ENCODE results near the gene PSD4.
"Not testable (repeated sequence)": the region's sequence is repeated elsewhere in the genome, so short reads cannot be mapped to it uniquely, and the experiment has no call there.

The PSD4 gene

DNA sequence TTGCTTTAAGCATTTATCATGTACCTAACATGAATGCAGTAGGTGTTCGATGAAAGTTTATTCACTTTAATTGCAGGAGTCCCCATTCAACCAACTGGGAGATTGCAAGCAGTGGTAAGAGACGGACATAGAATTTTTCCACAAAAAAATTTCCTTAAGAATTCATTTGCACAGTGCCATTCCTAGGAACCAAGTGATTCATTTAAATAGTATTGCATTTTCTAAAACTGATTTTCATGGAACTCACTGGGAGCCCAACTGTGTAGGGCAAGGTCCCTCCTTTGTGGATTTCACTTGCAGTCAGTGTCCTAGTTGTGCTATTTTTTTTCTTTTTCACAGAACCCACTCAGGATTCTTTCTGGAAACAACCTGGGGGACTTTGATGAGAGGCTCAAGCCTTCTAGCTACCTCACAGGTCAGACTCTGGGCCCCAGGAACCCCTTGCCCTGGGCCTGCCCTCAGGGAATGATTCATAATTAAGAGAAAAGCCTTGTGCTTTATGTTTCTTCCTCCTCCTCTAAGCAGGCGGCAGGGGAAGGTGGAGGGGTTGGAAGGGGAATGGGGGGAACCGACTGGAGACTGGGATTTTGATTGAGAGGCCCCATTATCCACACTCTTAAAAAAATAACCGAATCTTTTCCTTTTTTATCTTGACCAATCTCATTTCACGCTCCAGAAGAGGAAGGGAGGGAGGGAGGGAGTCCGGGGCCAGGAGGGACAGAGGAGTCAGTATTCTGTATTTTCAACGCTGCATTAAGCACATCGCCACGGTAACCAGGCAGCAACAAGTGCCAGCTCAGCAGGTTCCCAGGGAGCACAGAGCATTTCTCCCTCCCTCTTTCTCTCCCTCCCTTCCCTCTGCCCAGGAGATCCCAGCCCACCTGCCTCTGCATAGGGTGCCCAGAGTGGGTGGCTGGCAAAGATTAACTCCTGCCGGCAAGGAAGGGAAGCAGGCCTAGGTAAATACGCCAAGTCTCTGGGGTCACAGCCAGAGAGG, 51.8 kb downstream of the PSD4 start:
- DNase-seq = peak; percentile 96

DNA sequence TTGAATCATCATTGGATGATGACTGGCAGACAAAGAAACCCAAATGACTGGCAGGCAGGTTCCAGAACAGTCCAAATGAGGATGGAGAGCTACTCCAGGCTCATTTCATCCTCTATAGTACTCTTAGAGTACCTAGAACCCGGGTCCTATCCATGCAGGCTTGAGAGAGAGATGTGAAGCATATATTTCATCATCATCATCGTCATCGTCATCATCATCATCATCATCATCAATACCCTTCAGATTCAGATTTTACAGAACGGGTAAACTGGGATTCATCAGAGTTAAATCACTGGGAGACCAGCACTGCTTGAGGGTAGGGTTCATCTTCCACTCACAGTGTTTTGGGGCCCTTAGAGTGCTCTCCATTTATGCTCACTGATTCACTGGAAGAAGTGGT, 52.7 kb downstream of the PSD4 start:
- no peak for DNase-seq

DNA sequence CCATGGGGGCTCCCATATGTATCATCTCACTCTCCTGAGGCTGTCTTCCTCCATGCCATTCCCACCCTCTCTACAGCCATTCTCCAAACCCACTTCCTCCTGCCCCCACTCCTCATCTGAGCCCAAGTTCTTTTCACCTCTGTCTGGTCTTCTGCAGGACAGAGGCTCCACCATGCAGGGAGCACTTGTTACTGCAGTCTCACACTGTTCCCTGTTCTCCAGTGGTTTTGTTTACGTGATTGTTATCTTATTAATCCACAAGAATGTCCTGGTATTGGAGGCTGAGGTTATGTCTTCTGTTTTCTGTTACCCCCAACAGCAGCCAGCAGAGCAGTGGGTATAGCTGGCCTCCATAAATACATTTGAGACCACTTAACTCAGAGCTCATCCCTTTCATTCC, 53.5 kb downstream of the PSD4 start:
- DNase-seq = no peak

DNA sequence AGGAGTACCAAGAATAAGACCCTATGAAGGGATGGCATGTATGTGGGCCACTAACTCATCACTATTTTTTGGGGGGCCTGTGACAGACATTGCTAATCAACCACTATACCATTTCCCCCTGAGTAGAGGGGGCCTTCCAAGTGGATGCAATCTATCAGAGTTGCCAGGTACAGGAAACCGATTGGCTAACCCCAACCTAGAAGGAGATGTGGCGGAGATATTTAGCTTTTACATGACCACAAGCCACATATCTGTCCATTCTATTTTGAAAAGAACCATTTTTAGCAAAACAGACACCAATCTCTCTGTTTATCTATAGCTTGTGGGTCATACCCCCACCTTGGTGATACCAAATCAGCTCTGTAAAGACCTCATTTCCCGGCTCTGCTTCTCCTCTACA, 53.9 kb downstream of the PSD4 start:
- no peak for DNase-seq

DNA sequence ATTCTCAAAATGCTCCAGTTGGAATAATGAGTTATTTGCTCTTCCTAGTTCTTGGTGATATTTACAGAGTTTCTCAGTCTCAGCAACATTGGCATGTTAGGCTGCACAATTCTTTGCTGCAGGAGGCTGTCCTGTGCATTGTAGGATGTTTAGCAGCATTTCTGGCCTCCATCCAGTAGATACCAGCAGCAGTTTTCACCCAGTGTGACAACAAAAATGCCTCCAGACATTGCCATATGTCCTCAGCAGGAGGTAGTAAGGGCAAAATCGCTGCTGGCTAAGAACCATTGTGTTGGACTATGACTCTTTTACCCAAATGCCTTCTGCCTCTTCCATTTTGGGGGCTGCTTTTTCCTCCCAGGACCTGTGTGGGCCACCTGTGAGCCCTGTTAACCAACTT, 54.6 kb downstream of the PSD4 start:
- no peak for DNase-seq

DNA sequence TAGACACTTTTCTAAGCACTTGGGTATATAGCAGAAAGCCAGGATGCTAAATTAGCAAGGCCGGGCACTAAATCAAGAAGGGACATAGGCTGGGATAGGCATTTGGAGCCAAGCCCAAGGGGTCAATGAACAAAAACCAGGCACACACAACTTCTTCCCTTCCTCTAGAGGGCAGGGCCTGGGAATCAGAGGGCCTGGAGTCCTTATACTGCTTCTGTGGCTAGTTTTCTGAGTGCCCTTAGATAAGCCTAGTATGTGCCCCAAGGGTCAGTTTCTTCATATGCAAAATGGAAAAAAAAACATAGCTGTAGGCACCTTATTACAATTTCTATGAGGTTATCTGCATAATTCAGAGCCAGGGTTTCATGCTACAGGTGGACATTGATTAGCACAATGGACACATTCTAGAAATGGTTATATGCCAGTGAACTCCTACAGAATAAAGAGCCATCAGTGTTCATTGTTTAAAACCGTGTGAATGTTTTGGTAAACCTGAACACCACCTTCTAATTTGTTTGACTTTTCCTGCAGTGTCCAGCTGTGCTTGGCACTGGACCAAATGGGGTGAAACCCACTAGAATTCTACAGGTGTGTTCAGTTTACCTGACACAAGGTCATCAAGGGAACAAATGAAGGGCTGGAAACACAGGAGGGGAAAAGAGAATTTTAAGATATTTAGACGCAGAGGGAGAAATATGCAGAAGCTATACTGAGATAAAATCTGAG, 55.4 kb downstream of the PSD4 start:
- DNase-seq = no peak

DNA sequence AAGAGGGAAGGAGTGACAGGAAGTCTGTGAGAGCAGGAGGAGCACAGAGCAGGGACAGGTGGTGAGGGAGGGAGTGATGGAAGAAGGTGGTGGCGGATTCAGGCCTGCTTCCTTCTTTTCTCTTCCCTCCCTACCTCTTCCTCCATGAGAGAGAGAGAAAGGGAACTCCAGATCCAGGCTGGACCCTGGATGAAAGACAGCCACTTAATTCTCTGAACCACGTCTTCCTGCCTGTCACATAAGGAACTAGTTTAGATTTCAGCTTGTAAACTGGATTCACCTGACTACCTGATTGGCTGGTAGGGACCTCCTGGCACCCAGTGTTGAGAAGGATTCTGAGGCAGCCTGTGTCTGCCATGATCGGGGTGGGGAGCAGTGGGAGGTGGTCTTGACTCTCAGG, 56.0 kb downstream of the PSD4 start:
- DNase-seq = no peak

DNA sequence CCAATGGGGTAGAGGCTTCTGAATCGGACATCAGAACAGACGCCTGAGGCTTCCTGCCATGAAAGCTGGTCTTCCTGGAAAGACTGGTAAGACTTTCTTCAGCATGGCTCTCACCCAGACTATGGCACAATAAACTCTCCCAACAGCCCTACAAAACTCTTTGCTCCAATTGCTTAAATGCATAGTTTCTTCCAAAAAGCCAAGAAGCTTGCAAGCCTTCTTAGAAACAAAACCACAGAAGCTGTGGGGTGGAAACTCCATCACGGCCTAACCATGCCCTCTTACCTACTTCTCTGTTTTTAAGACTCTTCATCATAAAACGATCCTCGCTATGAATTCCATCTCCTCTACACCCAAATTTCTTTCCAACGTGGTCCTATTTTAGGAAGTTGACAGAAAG, 56.8 kb downstream of the PSD4 start:
- DNase-seq = no peak

DNA sequence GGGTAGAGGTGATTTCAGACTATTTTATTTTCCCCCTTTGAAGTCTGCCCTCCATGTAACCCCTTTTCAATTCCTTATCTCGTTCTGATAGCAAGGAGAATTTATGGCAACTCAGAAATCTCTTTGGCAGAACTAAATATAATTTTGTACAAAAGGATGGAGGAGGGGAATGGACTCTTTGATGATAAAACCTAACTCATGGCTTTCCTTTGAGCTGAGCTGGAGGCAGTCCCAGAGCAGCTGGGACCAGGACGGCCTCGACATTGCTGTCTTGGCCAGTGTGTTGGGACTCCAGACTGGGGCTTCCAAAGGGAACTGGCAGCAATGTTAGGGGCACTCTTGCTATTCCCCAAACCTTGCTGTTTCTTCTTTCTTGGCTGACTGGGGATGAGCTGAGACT, 57.3 kb downstream of the PSD4 start:
- no peak for DNase-seq

DNA sequence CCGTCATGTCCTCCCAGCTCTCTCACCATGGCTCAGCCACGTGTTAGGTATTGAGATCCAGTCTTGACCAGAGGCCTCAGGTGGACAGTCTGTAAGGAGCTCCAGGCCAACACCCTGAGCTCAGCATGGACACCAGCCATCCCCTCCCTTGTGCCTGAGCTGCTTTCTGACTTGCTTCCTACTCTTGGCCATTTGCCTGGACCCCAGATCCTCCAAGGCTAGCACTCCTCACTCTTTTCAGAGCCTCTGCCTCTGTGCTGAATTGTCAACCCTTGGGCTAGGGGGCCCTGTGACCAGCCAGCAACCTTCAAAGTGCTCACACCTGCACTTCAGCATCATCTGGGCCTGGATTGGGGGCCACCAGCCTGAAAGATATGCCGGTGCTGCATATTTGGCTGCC, 58.4 kb downstream of the PSD4 start:
- DNase-seq = no peak

DNA sequence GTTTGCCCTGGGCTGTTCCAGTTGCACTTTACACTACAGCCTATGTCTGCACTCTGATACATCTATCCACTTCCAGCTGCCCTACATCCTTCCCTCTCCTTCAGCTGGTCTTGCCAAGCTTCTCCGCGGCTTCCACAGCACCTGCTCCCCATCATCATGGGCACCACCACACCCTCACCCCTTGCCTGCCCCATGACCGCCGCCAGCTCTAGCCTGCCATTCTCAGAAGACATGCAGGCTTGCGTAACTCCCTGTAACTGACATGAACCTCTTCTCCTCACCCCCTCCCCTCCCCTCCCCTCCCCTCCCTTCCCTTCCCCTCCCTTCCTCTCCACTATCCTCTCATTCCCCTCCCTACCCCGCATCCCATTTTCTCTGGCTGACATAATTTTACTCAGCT, 59.0 kb downstream of the PSD4 start:
- DNase-seq = no peak

DNA sequence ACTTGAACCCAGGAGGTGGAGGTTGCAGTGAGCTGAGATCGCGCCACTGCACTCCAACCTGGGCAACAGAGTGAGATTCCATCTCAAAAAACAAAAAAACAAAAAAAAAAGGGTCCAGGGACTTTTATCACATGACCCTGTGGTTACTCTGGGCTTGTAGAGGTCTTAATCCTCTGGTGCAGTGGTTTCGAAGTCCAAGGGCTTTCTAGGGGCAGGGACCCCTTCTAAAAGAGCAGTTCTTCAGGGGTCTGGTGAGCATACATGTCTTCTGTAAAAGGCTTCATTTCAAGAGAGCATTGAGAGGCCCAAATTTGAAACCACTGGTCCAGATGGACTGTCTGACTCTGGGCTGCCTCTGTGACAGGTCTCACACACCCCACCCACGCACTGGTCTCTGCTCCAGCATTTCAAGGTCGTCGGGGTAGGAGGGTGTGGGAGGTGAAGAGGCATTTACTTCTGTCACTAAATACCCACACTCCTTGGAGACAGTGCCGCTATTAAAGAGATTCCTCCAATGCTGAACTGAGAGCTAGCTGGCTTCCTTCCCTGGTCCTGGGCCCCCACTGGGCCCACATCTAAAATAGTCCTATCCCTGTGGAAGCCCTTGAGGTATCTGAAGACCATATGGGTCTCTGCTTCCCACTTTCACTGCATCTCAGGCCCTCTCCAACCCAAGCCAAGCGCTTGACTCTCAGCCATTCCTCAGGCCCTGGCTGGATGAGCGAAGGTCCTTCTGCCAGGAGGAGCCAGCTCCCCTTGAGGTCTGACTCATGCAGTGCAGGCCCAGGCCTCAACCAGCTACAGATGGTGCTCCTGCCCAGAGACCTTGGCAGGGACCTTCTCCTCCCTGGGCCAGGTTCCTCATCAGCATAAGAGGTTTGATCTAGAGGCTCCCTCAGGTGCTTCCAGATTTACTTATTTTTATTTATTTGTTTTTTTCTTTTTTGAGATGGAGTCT, 60.1 kb downstream of the PSD4 start:
- DNase-seq = no peak

DNA sequence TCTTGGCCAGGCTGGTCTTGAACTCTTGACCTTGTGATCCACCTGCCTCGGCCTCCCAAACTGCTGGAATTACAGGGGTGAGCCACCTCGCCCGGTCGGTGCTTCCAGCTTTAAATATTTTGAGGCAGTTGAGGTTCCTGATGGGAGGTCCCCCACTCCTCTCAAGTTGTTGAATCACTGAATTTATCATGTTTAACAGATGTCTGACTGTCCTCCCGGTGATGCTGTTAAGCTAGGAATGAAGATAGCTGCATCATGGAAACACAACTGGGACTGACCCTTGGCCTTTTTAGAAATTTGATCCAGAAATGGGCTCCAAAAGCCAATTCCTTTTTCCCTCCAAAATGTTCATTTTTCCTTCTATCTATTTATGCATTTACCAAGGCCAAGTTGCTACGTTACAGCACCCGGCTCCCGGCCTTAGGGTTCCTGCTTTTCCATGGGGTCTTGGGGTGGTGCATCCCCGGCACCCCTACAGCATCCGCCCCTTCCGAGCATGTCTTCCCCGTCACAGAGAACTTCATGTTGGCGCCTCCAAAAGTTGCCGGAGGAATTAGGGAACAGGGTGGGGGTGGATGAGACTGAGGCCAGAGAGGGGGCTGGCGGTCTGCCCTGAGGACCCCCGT, 61.1 kb downstream of the PSD4 start:
- no peak for DNase-seq

DNA sequence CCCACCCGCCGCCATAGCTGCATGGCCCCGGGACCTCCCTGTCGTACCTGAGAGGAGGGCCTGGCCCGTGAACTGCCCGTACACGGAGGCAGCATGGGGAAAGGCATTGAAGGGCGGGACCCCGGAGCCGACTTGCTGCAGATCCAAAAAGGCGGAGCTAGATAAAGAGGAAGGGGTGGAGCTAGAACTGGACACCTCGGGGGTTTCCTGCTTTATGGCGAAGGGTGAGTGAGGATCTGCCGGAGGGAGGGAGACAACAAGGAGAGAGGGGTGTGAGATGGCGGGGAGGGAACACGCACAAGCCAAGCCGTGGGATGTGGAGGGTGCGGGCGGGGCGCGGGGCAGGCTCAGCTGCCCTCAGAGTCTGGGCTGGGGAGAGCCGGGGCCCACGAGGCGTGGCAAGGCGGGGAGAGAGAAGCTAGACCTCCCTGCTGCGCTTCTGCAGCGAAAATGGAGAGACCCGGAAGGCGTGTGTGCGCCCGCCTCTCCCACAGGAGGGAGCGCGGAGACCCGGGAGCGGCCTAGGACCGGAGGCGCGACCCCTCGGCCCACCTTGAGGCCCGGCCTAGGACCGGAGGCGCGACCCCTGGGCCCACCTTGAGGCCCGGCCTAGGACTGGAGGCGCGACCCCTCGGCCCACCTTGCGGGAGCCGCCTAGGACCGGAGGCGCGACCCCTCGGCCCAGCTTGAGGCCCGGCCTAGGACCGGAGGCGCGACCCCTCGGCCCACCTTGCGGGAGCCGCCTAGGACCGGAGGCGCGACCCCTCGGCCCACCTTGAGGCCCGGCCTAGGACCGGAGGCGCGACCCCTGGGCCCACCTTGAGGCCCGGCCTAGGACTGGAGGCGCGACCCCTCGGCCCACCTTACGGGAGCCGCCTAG, 61.8 kb downstream of the PSD4 start:
- not testable (repeated sequence) for DNase-seq

DNA sequence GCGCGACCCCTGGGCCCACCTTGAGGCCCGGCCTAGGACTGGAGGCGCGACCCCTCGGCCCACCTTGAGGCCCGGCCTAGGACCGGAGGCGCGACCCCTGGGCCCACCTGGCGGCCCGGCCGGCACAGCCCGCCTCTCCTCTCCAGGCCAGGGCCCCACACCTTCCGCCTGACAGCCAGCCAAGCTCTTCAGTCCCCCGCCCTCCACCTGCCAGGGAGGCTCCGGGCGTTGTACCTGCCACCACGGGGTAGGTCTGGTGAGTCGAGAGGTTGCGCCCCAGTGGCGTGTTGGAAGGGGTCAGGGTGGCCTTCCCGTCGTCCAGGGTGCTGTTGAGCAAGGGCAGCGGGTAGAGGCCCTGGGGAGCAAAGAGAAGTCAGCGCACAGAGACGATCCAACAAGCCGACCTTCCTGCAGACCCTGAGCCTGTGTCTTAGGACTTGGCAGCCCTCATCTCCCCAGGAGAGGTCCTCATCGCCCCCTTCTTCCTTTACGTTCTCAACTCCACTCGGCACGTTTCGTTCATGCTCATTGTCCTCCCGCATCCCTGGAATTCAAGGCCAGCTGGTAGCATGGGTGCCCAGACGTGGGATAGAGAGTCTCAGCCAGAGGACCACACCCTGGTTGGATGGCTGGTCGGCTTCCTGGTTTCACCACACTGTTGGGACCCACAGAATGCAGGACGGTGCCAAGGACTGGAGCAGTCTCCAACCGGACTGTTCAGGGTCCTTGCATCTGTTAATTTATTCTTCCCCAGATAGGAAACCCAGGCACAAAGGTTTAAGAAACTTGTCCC, 62.8 kb downstream of the PSD4 start:
- DNase-seq = no peak

DNA sequence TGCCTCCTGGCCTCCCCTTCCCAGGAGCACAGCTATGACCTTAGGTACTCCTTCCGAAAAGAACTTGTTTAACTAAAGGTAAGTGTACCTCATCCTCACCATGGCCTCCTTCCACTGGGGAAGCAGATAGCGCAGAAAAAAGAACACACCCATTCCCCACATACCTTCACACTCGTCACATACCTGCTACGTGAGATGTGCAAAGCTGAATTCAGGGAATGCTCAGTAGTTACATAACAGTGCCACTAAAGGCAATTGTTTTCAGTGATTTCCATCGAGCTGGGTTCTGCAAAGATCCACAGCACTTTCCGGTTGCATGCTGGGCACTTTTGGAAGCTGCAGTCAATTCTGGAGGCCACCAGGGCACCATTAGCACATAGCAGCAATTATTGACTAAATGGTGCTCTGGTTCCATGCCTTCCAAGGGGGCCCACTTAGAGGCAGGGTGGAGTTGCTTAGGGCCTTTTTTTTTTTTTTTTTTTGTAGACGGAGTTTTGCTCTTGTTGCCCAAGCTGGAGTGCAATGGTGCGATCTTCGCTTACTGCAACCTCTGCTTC, 63.9 kb downstream of the PSD4 start:
- DNase-seq = no peak

DNA sequence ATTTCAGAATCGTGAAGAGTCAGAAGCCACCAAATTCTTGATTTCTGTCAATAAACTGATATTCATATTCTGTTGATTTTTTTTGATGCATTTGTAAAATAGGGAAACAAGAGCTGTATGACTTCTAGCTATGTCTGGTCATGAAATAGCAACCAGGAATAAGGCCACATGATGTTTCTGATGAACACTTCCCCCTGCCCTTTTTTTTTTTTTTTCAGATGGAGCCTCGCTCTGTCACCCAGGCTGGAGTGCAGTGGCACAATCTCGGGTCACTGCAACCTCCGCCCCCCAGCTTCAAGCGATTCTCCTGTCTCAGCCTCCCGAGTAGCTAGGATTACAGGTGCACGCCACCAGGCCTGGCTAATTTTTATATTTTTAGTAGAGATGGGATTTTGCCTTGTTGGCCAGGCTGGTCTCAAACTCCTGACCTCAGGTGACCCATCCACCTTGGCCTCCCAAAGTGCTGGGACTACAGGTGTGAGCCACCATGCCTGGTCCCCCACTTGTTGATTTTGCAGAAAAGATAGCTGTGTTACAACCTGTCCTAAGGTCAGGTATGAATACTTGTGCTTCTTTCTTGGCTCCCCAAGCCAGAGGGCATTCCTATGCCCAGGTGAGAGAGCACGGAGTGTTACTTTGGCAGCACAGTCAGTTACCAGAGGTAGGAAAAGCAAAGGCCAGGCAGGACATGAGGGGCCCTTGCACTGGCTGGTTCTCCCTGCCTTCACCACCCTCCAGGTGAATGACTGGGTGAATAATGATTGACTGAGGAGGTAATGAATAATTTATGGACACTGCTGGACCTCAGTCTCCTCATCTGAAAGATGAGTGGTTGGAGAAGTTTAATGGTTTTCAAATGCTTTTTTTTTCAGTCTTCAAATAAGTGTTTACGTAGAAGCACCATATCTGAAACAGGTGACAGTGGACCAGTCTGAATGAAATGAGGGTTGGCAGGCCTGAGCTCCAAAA, 65.4 kb downstream of the PSD4 start:
- no peak for DNase-seq

DNA sequence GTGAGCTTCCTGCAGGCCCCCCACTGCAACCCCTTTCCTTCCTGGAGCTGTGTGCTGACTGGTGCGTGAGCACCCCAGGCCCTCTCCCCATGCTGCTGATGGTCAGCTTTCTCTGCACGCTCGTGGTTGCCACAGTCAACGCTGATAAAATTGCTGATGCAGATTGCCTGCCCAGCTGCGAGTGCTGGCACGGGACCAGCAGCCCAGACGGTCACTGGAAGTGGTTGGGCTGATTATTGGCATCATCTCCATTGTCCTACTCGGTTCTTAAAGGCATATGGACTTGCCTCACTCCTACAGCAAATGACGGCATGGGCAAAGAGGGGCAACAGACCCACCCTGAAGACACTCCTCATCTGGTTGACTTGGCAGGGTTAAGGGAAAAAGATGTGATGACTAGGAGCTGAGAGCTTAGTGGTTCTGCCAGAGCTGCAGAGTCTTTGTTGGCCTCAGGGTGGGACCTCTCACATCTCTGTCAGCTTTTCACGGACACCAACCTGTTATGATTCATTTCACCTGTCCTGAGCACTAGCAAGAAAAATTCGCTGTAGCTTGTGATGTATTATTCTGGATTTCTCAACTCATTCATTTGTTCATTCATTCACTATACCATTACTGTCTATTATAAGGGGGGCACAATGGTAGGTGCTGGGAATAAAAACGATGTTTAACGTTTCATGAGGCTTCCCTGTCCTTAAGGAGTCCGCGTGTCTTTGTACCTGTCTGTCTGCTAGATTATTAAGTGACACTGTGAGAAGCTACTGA, 66.6 kb downstream of the PSD4 start:
- DNase-seq = no peak
